GM21619 (cell line): ENCODE data around the gene NCAM2.

ENCODE experiments used
- ATAC-seq: cut with Tn5 transposase; IDR thresholded peaks from one replicate; pipeline ENCODE4 v1.9.1; 2021; ENCODE audit not compliant: unreplicated experiment

The NCAM2 gene

DNA sequence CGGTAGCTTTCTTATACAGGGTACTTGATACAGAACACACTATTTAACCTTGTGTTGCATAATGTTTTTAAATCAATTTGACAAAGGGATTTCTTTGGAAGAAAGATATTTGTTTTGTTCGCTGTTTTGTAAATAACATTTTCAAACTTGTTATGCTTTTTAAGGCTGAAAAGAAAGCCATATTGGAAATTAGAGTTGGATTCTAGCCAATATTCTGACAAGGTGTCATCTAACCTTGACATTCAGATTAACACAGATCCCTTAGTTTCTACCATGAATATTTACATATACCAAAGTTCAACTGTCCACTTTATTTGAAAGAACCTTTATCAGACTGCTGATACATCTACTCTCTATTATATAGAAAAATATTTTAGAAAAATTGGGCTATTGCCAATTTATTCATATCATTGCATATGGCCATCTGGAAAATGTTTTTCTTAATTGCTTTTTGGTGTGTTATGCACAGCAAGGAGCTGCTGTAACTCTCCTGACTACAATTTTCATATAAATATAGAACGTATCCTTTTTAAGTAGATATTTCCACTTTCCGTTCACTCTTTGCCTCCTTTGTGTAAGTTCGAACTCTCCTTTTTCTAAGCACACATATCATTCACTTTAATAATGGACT, 206.3 kb downstream of the NCAM2 start:
- ATAC-seq, result no peak

DNA sequence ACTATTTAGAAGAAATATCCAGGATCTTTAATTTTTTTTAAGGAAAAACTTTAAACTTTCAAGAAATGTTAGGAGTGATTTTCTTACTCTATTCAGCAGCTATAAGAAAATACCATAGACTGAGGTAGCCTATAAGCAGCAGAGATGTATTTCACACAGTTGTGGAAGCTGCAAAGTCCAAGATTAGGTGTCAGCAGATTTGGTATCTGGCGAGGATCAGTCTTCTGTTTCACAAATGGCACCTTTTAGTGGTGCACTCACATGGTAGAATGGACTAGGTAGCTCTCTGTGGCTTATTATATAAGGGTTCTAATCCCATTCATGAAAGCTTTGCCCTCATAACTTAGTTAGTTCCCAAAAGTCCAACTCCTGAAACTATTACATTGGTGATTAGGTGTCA, 207.4 kb downstream of the NCAM2 start:
- ATAC-seq, result no peak

DNA sequence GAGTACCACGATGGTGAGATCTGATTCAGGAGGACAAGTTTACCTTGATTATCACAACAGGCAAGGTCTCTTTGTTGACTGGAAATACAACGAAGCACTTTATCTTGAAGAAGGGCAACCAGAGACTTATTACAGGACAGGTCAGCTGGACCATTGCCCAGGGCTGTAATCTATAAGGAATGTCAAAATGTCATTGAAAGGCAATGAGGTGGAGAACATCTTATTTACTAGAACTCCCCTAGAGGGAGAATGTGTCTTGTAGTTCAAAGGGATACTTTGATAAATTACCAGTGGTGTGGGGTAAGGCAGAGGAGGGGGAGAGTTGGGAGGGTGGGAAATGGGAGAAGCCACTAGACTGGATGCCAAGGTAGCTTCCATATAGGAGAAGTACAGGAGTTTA, 212.3 kb downstream of the NCAM2 start:
- ATAC-seq, result no peak

DNA sequence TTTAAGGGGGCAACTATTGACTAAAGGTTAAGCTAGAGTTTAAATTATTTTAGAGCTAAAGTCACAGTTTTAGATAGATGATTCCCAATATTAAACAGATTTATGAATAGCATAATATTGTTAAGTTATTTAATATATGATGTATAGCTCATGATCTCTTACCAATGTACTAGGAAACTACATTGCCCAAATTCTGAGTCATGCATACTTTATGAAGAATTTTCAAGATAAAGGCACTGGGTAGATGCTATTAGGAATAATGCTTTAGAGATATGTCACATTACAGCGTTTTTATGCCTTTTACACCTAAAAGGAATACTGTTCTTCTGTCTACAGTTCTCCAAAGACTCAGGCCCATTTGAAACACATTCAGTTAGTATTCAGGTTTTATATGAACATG, 215.1 kb downstream of the NCAM2 start:
- no peak for ATAC-seq

DNA sequence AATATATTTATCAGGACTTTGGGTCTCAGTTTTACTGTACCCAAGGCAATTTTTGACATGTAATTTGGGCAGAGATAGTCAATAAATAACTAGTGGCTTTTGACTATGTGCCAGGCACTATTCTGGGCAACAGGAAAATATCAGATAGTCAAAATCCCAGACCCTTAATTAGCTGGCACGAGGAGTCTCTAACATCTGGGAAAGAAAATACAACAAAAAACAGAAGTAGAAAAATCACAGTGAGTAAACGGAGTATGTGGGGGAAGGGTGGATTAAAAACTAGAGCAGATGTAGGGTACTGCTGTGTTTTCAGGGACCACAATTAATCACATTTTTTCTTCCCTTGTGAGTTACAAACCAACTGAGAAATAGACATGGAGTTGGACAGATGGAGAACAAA, 217.8 kb downstream of the NCAM2 start:
- ATAC-seq, result no peak

DNA sequence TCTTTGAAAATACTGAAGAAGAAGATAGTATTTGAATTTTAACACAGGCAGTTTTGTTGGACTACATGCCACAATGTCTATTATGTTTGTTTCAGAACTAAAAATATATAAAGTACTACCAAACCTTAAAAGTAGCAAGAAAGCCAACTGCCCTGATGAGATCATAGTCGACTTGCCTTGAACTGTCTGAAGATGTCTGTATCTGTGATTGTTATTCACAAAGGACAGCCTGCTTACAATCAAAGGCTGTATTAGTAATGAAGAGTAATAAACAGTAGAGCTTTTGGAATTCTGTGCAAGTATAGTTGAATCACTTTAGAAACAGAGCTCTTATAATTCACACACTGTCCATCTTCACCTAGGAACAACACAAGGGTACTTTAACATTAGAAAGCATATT, 228.3 kb downstream of the NCAM2 start:
- no peak for ATAC-seq

DNA sequence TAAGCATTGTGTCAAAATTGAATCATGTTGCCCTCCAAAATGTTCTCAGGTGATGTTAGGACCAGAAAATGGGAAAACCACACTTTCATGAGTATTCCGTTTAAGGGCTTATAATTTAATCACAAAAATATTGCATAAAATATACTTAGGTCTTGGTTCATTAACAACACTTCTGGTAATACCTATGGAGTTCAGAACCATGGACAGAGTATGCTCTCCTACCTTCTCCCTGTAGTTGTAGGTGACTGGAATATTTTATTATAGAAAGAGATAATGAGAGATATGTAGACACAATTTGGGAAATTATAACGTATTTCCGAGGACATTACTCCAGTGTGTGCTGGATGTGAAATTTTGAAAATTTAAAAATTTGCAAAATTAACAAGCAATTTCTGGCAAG, 232.5 kb downstream of the NCAM2 start:
- no peak for ATAC-seq

DNA sequence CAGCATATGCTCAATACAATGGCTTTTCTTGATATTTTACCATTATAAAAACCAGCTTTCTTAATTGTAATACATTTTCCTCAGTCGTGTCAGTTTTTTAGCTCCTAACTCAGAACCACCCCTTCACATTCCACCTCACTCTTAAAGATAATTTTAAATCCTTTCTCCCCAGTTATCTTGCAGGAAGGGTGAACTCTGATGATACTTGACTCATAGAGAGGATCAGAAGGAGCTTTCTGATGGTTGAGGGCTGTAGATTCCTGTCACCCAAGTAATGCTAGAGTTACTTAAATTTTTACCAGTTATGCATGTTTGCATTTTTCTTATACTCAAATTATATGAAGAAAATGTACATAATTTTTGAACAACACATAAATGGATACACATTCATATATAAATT, 233.7 kb downstream of the NCAM2 start:
- no peak for ATAC-seq

DNA sequence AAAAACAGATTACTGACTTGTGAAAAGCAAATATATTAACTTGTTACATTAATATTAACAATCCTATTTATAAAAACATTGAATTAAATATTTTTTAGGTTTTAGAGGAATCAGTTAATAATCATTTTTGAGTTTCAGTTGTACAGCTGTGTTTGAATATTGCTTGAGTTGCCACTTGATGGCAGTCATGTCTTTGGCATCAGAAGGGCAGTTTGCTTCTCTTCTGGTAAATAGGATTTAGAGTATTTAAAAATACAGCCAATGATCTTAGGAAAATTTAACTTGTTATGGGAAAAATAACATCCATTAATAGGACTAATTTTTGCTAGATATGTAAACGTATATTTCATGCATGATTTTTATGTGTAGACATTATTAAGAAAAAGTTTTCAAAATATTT, 234.1 kb downstream of the NCAM2 start:
- ATAC-seq, result no peak

DNA sequence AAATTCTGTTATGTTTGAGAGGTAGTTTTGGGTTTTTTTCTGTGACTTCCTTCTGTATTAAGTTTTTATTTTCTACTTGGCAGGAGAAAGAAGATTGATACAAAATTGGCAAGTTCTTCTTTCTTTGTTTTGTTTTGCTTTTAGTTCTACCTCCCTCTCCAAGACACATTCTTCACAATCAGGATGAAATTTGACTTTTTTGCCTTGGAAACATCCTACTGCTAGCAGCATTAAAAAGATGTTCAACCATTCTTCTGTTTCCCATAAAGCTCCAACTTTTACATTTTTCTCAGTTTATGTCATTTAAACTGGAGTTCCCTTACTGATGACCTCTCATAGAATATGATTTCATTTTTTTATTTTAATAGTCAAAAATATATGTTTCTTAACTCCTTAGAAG, 234.8 kb downstream of the NCAM2 start:
- ATAC-seq, result no peak

DNA sequence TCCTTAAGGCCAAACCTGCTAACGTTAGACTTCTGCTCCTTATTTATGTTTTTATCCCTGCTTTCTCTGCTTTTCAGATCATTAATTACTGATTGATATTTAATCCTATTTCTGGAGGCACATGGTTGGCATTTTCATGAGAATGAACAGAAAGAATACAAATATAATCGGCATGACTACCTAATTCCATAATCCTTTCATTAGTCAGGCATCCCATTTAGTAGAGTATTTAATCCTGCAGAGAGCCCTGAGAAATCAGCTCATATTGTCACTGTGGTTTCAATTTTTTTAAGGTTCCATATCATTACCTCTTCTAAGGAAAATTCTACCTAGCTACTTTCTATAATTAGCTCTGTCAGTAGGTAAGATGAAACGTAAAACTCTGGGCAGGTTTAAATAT, 238.8 kb downstream of the NCAM2 start:
- no peak for ATAC-seq

DNA sequence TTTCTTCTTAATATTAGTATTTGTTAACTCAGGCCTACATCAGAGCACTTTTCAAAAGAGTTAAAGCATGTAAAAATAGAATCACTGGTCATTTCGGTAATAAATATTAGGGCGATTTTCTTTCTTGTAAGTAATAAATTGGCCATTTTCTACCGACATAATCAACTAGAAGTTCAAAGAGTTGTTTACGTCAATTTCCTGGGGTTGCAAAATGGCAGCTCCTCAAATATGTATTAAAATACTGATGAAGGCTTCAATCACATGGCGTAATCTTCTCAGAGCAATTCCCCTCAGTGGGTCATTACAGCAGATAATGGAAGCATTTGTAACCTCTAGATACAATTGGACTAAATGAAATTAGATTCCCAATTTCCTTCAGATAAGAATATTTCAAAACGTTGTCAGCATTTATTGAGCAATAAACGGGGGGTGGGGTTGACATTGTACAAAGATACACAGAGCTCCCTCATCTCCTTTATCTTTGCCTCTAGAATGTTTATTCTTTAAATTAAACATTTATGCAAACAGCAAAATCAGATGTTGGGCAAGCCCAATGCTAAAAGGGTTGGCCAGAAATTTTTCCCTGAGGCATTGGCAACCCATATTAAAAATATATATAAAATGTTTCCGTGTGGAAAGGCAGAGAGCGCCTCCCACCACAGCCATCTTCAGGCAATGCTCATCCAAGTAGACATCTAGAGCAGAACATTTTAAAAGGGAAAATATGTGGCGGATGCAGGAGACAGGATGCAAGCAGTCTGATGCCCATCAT, 240.6 kb downstream of the NCAM2 start:
- ATAC-seq, result no peak

DNA sequence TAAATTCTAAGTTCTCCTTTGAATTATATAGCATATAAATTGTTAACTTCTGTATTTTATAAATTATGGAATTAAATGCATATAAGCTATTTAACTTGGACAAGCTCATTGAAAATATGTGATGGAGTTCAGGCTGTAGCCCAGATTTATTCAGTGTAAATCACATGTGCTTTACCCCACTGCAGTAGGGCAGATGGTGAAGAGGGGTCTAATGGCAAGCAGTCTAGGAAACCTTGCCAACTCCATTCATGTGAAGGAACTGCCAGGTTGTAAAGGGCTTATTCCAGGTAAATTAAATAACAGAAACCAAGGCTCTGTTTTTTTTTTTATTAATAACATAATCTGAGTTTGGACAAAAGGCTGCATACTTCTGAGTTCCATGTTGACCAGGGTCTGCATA, 243.2 kb downstream of the NCAM2 start:
- no peak for ATAC-seq

DNA sequence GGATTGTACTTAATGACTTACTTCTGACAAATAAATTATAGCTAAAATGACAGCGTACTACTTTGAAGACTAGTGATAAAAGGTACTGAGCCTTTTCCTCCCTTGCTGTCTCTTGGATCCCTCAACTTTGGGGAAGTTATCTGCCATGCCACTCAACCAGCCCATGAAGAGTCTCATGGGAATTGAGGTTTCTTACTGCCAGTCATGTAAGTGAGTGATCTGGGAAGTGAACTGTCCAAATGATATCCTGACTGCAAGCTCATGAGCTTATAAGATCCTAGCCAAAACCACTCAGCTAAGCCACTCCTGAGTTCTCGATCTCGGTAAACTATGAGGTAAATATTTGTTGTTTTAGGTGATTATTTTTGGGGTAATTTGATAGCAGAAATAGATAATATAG, 247.8 kb downstream of the NCAM2 start:
- no peak for ATAC-seq

DNA sequence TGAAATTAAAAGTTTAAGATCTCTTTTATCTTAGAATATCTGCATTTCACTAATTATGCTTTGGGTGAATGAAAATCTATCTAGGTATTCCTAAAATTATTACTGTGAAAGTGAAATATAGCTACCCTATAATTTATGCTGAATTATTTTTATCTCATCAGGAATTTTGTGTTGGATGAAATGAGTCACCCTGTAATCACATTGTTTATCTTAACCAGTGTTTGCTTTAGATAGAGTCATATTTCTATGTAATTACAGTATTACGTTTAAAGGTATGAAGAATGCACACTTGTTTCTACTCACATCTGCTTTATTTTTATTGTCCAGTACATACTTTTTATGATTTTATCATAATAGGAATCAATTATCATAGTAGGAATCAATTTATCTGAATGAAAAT, 249.2 kb downstream of the NCAM2 start:
- ATAC-seq, result no peak

DNA sequence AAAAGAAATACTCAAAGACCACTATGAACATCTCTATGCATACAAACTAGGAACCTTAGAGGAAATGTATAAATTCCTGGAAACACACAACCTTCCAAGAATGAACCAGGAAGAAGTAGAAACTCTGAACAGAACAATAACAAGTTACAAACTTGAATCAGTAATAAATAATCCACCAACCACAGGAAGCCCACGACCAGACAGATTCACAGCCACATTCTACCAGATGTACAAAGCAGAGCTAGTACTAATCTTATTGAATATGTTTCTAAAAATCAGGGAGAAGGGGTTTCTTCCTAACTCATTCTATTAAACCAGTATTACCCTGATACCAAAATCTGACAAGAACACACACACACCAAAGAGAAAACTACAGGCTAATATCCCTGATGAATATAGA, 263.8 kb downstream of the NCAM2 start:
- ATAC-seq, result no peak

DNA sequence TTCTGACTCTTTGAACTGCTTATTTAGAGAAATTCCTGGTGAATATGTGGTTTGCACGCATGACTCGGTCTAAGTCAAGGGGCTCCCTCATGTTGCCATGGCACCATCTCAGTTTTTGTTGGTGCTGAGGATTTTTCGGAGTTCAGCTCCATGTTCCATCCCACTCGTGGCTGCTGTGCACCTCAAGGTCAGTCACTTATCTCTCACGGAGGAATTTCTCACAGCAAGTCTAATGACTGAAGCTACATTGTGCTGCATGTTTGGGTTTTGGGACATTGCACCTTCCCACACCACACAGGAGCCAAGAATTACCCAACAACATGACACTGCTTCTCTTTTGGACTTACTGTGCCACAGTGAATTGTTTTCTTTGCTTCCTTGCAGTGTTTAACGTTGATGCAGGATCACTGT, 269.9 kb downstream of the NCAM2 start:
- ATAC-seq, result no peak

DNA sequence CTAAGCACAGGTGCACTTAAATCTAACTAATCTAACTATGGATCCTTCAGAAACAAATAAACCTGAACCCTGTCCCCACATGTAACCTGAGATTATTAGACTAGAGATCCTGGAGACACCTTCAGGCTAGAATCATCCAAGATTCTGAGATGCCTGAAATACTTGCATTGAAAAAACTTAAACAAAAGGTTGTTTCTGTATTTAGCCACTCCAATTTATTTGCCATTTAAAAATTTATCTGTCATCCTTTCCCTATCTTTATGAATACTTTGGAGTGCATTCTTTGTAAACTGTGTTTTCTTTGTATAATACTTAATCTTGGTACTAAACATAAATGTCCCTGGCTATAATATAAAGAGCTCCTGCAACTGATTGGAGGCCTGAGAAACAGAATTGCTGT, 270.7 kb downstream of the NCAM2 start:
- no peak for ATAC-seq

DNA sequence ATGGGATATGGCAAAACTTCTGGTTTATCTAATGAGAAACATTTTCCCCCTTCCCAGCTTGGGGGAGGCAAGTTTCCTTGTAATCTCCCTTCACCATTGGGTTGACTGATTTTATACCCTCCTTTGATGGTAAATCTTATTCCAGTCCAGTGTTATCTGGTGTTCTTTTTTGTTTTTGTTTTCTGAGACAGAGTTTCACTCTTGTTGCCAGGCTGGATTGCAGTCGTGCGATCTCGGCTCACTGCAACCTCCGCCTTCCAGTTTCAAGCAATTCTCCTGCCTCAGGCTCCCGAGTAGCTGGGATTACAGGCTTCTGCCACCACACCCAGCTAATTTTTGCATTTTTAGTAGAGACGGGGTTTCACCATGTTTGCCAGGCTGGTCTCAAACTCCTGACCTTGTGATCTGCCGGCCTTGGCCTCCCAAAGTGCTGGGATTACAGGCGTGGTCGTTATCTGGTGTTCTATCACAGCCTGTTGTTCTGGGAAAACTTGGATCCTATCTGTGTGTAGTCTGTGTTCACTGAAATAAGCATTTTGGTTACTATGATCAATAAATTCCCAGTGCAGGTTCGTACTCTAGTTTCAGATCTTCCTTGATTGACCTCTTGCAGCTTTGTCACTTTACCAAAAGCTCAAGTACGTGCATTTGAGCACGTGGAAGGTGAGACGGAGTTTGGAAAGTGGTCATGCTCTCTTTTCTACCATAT, 281.1 kb downstream of the NCAM2 start:
- no peak for ATAC-seq

DNA sequence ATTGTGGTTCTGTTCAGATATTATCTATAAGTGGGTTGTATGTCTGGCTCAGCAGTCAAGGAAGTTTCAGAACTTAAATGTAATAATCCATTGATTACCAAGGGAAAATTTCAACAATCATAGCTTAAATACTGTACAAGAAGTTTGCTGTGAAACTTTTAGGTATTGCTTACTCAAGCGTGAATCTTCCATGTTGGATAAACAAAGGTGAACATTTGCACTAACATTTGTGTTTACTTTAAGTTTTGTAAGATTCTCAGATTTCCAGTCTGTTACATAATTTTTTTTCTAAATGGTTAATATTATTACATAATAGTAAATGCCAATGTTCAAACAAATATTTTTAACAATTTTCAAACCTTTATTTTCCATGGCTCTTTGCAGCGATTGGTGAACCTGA, 285.6 kb downstream of the NCAM2 start:
- no peak for ATAC-seq

DNA sequence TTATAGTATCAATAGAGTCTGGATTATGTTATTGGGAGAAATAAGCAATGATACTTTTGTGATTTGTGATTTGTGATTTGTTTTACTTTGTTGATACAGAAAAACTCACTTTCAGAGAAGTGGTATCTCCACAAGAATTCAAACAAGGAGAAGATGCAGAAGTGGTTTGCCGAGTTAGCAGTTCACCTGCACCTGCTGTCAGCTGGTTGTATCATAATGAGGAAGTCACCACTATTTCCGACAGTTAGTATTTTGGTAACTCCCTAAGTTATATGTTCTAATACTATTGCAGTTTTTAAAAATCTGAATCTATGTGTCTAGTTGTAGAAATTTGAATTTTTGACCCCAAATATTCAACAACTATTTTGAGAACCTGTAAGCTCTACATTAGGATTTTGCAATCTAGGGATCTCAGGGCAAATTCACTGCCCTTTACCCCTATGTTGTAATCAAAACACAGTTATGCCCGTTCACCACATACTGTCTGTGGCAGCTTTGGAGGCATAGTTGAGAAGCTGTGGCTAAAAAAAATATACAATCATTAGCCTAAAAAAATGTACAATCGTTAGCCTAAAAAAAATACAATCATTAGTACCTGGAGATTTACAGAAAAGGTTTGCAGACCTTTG, 288.1 kb downstream of the NCAM2 start:
- no peak for ATAC-seq

DNA sequence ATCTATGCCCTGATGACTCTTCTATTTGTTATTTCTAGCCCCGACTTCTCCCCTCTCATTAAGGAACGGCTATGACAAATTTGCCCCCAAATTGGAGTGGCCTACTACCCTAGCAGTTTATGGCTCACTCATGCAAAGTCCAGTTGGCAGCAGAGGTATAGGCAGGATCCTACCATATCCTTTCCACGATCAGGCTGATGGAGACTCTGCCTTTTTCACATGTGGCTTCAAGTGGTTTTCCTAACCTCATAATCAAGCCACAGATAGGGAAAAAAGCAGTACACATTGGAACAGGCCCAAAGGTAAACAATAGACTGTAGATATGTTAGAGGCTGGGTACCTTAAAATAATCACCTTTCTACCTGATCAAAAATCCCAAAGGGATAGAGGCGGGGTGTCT, 292.5 kb downstream of the NCAM2 start:
- no peak for ATAC-seq
